Measurements from ENCODE around the gene STK38L.

Gene STK38L

GRCh38 chr12:27330846-27331245, 86.8 kb downstream of the STK38L start:
- DNase-seq = peak; percentile 8

GRCh38 chr12:27331291-27331926, 87.3 kb downstream of the STK38L start:
- DNase-seq = peak; percentile 61

GRCh38 chr12:27331927-27332324, 87.8 kb downstream of the STK38L start:
- DNase-seq = peak; percentile 12

- DNase-seq = no peak
These were observed 88.3 kb downstream of the STK38L start for GRCh38 chr12:27332407-27332713.

GRCh38 chr12:27332714-27333402, 88.8 kb downstream of the STK38L start, which contains the start of gene BMAL2:
Gene BMAL2 (plus strand): TSS chr12:27332836. CDS start chr12:27333073, 237 bp downstream.
- peak; percentile 37 for DNase-seq

GRCh38 chr12:27333403-27334009, 89.4 kb downstream of the STK38L start:
- peak; percentile 50 for DNase-seq

GRCh38 chr12:27334042-27334720, 90.1 kb downstream of the STK38L start:
- DNase-seq = peak; percentile 80

GRCh38 chr12:27334721-27335082, 90.6 kb downstream of the STK38L start:
- DNase-seq = no peak

GRCh38 chr12:27335364-27336281, 91.5 kb downstream of the STK38L start:
- DNase-seq = no peak

GRCh38 chr12:27336282-27336653, 92.2 kb downstream of the STK38L start:
- no peak for DNase-seq

GRCh38 chr12:27337376-27337775, 93.3 kb downstream of the STK38L start:
- no peak for DNase-seq

- DNase-seq = no peak
These were observed 94.4 kb downstream of the STK38L start for GRCh38 chr12:27338473-27338872.

GRCh38 chr12:27340971-27341370, 96.9 kb downstream of the STK38L start:
- no peak for DNase-seq

- DNase-seq = no peak
These were observed 98.5 kb downstream of the STK38L start for GRCh38 chr12:27342536-27342935.

GRCh38 chr12:27343255-27344000, 99.3 kb downstream of the STK38L start:
- no peak for DNase-seq

GRCh38 chr12:27344246-27344645, 100.2 kb downstream of the STK38L start:
- DNase-seq = no peak

- DNase-seq = no peak
These were observed 100.7 kb downstream of the STK38L start for GRCh38 chr12:27344760-27345159.

GRCh38 chr12:27345376-27345775, 101.3 kb downstream of the STK38L start:
- no peak for DNase-seq

- no peak for DNase-seq
These were observed 103.7 kb downstream of the STK38L start for GRCh38 chr12:27347779-27348178.

GRCh38 chr12:27351476-27351875, 107.4 kb downstream of the STK38L start:
- DNase-seq = no peak

- no peak for DNase-seq
These were observed 111.4 kb downstream of the STK38L start for GRCh38 chr12:27355486-27355885.

- no peak for DNase-seq
These were observed 111.9 kb downstream of the STK38L start for GRCh38 chr12:27355979-27356378.

Measured in hematopoietic multipotent progenitor cell treated with erythropoietin and hydrocortisone succinate and interleukin-3 and kit ligand, for 8 days (in vitro differentiated cells).